Fibroblast of lung (primary cell): ENCODE data around the gene PLEKHA7.

Source experiments
- CTCF ChIP-seq, 2 donors: IDR thresholded peaks in 1 of 2; conservative IDR thresholded peaks in 1 of 2; 1 replicate in 1 of 2; 2 replicates in 1 of 2; pipeline ENCODE4 v1.5.1; 2011 to 2012; ENCODE audit warnings: low read length in 2 of 2, control low read depth in 1 of 2, inconsistent platforms in 1 of 2, low read depth in 1 of 2, mild to moderate bottlenecking in 1 of 2
- EZH2 ChIP-seq: IDR thresholded peaks from 2 replicates; pipeline ENCODE4 v1.5.1; 2012; ENCODE audit warnings: low read length, control low read depth, mild to moderate bottlenecking; ENCODE audit errors: missing control alignments

GRCh38 chr11:16891964-16892363 lies 122.2 kb downstream of the PLEKHA7 start:
- TF ChIP-seq CTCF (conservative IDR thresholded peaks at IDR 0.05 in 1 of 2, IDR thresholded peaks at IDR 0.05 in 1 of 2; ENCODE audit: low read depth in 1 of 2, low read length in 2 of 2) = no peak
- TF ChIP-seq EZH2 = no peak
